Mammary epithelial cell (primary cell): ENCODE data around the gene AGPAT3.

Experiments used
- EZH2 ChIP-seq: IDR thresholded peaks from 2 replicates; pipeline ENCODE4 v1.6.1; 2012; ENCODE audit warnings: low read length, inconsistent platforms, borderline replicate concordance
- TF ChIP-seq, protein P1 (sequence below), 2 donors: IDR thresholded peaks in 1 of 2; conservative IDR thresholded peaks in 1 of 2; 2 replicates each; pipeline ENCODE4 v1.5.1; 2011 to 2012; ENCODE audit warnings: inconsistent platforms in 2 of 2, low read length in 2 of 2, mild to moderate bottlenecking in 2 of 2, control low read depth in 1 of 2, low read depth in 1 of 2; ENCODE audit not compliant: insufficient read depth in 1 of 2; ENCODE audit errors: extremely low read depth in 1 of 2

DNA sequence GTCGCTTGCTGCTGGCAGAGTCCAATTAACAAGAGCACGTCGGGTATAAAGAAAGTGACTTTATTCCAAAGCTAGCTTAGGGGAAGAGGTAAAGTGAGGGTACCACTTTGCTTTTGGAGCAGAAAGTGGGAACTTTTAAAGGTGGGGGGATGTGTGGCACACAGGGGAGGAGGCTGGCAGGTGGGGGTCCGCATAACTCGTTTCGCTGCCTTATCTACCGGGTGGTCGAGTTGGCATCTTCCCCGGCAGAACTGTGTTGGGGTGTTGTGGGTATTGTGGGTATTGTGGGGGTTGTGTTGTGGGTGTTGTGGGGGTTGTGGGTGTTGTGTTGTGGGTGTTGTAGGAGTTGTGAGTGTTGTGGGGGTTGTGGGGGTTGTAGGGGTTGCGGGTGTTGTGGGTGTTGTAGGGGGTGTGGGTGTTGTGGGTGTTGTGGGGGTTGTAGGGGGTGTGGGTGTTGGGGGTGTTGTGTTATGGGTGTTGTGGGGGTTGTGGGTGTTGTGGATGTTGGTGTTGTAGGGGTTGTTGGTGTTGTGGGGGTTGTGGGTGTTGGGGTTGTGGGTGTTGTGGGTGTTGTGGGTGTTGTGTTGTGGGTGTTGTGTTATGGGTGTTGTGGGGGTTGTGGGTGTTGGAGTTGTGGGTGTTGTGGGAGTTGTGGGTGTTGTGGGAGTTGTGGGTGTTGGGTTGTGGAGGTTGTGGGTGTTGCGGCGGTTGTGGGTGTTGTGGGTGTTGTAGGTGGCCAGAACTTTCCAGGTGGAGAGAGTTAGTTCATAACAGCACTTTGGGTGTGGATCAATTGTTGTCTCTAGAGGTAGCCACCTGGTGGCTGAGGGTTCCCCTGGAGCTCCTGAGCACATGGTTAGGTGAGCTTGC lies 52.7 kb downstream of the AGPAT3 start:
- TF ChIP-seq, protein P1, sequence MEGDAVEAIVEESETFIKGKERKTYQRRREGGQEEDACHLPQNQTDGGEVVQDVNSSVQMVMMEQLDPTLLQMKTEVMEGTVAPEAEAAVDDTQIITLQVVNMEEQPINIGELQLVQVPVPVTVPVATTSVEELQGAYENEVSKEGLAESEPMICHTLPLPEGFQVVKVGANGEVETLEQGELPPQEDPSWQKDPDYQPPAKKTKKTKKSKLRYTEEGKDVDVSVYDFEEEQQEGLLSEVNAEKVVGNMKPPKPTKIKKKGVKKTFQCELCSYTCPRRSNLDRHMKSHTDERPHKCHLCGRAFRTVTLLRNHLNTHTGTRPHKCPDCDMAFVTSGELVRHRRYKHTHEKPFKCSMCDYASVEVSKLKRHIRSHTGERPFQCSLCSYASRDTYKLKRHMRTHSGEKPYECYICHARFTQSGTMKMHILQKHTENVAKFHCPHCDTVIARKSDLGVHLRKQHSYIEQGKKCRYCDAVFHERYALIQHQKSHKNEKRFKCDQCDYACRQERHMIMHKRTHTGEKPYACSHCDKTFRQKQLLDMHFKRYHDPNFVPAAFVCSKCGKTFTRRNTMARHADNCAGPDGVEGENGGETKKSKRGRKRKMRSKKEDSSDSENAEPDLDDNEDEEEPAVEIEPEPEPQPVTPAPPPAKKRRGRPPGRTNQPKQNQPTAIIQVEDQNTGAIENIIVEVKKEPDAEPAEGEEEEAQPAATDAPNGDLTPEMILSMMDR (conservative IDR thresholded peaks at IDR 0.05 in 1 of 2, IDR thresholded peaks at IDR 0.05 in 1 of 2; ENCODE audit: extremely low read depth in 1 of 2, insufficient read depth in 1 of 2, low read depth in 1 of 2, low read length in 2 of 2) = peak in 1 of 2 donors; percentile 47
- TF ChIP-seq EZH2 = no peak
